ENCODE results near the gene GIMAP5.

The GIMAP5 gene

GRCh38 chr7:150737265-150738055, at the start of gene GIMAP5:
Gene GIMAP5 (plus strand): TSS chr7:150737418. CDS start chr7:150740885, 3,467 bp downstream.
- FAIRE-seq: no peak

- no peak for FAIRE-seq
These were observed 48.6 kb upstream of the GIMAP5 start for GRCh38 chr7:150688630-150689029.

- no peak for FAIRE-seq
These were observed 41.6 kb upstream of the GIMAP5 start for GRCh38 chr7:150695654-150696053.

GRCh38 chr7:150703209-150703608, 34.0 kb upstream of the GIMAP5 start:
- no peak for FAIRE-seq

GRCh38 chr7:150715293-150715692, 21.9 kb upstream of the GIMAP5 start:
- FAIRE-seq: no peak

- FAIRE-seq: no peak
These were observed 21.5 kb upstream of the GIMAP5 start for GRCh38 chr7:150715738-150716137.

GRCh38 chr7:150716368-150716767, 20.9 kb upstream of the GIMAP5 start, which contains the start of gene GIMAP1:
Gene GIMAP1 (plus strand): TSS chr7:150716613. CDS start chr7:150719048, 2,435 bp downstream.
- no peak for FAIRE-seq

GRCh38 chr7:150716939-150717338, 20.3 kb upstream of the GIMAP5 start:
- no peak for FAIRE-seq

GRCh38 chr7:150717814-150718420, 19.3 kb upstream of the GIMAP5 start:
- no peak for FAIRE-seq

GRCh38 chr7:150719436-150719835, 17.8 kb upstream of the GIMAP5 start:
- no peak for FAIRE-seq

GRCh38 chr7:150719960-150720891, 17.0 kb upstream of the GIMAP5 start:
- no peak for FAIRE-seq

GRCh38 chr7:150721970-150722373, 15.2 kb upstream of the GIMAP5 start:
- FAIRE-seq: no peak

- no peak for FAIRE-seq
These were observed 14.7 kb upstream of the GIMAP5 start for GRCh38 chr7:150722431-150722931.

- FAIRE-seq: no peak
These were observed 13.8 kb upstream of the GIMAP5 start for GRCh38 chr7:150723467-150723866.

- no peak for FAIRE-seq
These were observed 9.8 kb upstream of the GIMAP5 start for GRCh38 chr7:150727381-150727780.

GRCh38 chr7:150728011-150728410, 9.2 kb upstream of the GIMAP5 start:
- no peak for FAIRE-seq

GRCh38 chr7:150728609-150729008, 8.6 kb upstream of the GIMAP5 start:
- no peak for FAIRE-seq

- no peak for FAIRE-seq
These were observed 5.3 kb upstream of the GIMAP5 start for GRCh38 chr7:150731916-150732315.

GRCh38 chr7:150732786-150733481, 4.3 kb upstream of the GIMAP5 start:
- no peak for FAIRE-seq

- FAIRE-seq: no peak
These were observed 3.6 kb upstream of the GIMAP5 start for GRCh38 chr7:150733482-150734095.

- FAIRE-seq: no peak
These were observed 3.0 kb upstream of the GIMAP5 start for GRCh38 chr7:150734254-150734653.

Measured in G401.6 (cell line).